T-helper 17 cell (primary cell): ENCODE measurements around the gene USP43. TPM values are rescaled to one million over a fixed set of nuclear protein-coding genes. Genes with fewer than 3 reads are reported as not detected.

Experiments
- total RNA-seq, 4 donors: library from RNA in 2 of 4; stranded (reverse) in 2 of 4; gene quantifications; one replicate each; pipeline ENCODE4 v1.2.3 and lab custom pipeline; 2022 to 2026

The USP43 gene
- total RNA-seq, 2 donors from 2014 or later, result 0.29 to 0.45 TPM

Other genes with a start within 250 kb of the USP43 start
- 10 to 100 TPM; 66.8 to 68.8 TPM for gene STX8, start 69.7 kb upstream of the USP43 start, total RNA-seq
- not detected for gene CFAP52, start 68.9 kb upstream of the USP43 start, total RNA-seq
- gene DHRS7C, start 146.1 kb downstream of the USP43 start, total RNA-seq, result not detected
- not detected for gene GSG1L2, start 176.6 kb downstream of the USP43 start, total RNA-seq
- not detected for gene GLP2R, start 180.4 kb downstream of the USP43 start, total RNA-seq